ENCODE results near the gene EHD2. TPM values are rescaled to one million over a fixed set of nuclear protein-coding genes. Genes with fewer than 3 reads are reported as not detected.

EHD2 gene
- total RNA-seq, 1 donor from 2014 or later: 0.47 TPM

- intact Hi-C loops (cut with micrococcal nuclease): no loop called here
These were observed 25.3 kb upstream of the EHD2 start for GRCh38 chr19:47687906-47688305.

- intact Hi-C loops (cut with micrococcal nuclease): no loop called here
These were observed 22.1 kb upstream of the EHD2 start for GRCh38 chr19:47691090-47691489.

- intact Hi-C loops (cut with micrococcal nuclease): no loop called here
These were observed 21.4 kb upstream of the EHD2 start for GRCh38 chr19:47691782-47692181.

- intact Hi-C loops (cut with micrococcal nuclease): no loop called here
These were observed 19.7 kb upstream of the EHD2 start for GRCh38 chr19:47693489-47693888.

GRCh38 chr19:47693903-47694302 is 19.3 kb upstream of the EHD2 start:
- intact Hi-C loops (cut with micrococcal nuclease): no loop called here

- intact Hi-C loops (cut with micrococcal nuclease): no loop called here
These were observed 18.6 kb upstream of the EHD2 start for GRCh38 chr19:47694466-47695273.

GRCh38 chr19:47695533-47696262 is 17.5 kb upstream of the EHD2 start:
- intact Hi-C loops (cut with micrococcal nuclease): no loop called here

GRCh38 chr19:47696635-47697034 is 16.6 kb upstream of the EHD2 start:
- intact Hi-C loops (cut with micrococcal nuclease): no loop called here

GRCh38 chr19:47697863-47698609 is 15.2 kb upstream of the EHD2 start:
- intact Hi-C loops (cut with micrococcal nuclease): loop anchor here (1.0 to 2.0 kb wide), 5 partner anchors 45 to 349 kb away; partner anchors contain the start of genes BICRA, DHX34 and NAPA

- intact Hi-C loops (cut with micrococcal nuclease): loop anchor here (1.0 to 2.0 kb wide), 5 partner anchors 45 to 349 kb away; partner anchors contain the start of genes BICRA, DHX34 and NAPA
These were observed 14.4 kb upstream of the EHD2 start for GRCh38 chr19:47698631-47699359.

GRCh38 chr19:47699360-47699917 is 13.8 kb upstream of the EHD2 start:
- intact Hi-C loops (cut with micrococcal nuclease): loop anchor here (2.0 kb wide), 1 partner anchor 91 kb away; the partner anchor contains the start of gene BICRA

GRCh38 chr19:47700934-47701716 is 12.1 kb upstream of the EHD2 start:
- intact Hi-C loops (cut with micrococcal nuclease): no loop called here

- intact Hi-C loops (cut with micrococcal nuclease): no loop called here
These were observed 11.3 kb upstream of the EHD2 start for GRCh38 chr19:47701717-47702552.

GRCh38 chr19:47702671-47703070 is 10.6 kb upstream of the EHD2 start:
- intact Hi-C loops (cut with micrococcal nuclease): no loop called here

- intact Hi-C loops (cut with micrococcal nuclease): no loop called here
These were observed 9.9 kb upstream of the EHD2 start for GRCh38 chr19:47703301-47703700.

GRCh38 chr19:47704024-47704423 is 9.2 kb upstream of the EHD2 start:
- intact Hi-C loops (cut with micrococcal nuclease): no loop called here

GRCh38 chr19:47704656-47705055 is 8.6 kb upstream of the EHD2 start:
- intact Hi-C loops (cut with micrococcal nuclease): loop anchor here (5.0 kb wide), 1 partner anchor 407 kb away; no protein-coding TSS in a partner anchor

- intact Hi-C loops (cut with micrococcal nuclease): loop anchor here (1.0 to 5.0 kb wide), 2 partner anchors 271 to 410 kb away; no protein-coding TSS in a partner anchor
These were observed 5.9 kb upstream of the EHD2 start for GRCh38 chr19:47707135-47707925.
